ENCODE results near the gene PP2D1. TPM values are rescaled to one million over a fixed set of nuclear protein-coding genes. Genes with fewer than 3 reads are reported as not detected.
"Not testable (repeated sequence)": the region's sequence is repeated elsewhere in the genome, so short reads cannot be mapped to it uniquely, and the experiment has no call there.

PP2D1 gene
- total RNA-seq, 4 donors from 2014 or later, result not detected

DNA sequence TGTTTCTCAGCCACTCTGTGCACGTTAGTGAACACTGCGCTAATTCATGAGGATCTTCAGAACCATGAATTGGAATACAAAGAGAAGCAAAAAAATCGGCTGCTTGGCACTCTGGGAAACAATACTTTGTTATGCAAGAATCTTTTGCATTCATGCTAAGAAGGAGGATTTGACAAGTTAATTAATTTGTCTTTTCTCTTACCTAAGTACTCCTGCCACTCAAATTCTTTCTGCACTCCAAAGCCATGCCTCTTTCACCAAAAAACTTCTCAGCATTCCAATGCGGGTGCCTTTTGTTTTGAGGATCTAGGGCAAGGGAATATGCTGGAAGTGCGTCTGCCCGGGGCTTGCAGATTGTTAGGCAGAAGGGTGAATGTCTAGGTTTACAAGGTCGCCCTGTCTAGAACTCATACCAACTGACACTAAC, 16.9 kb upstream of the PP2D1 start:
- Histone ChIP-seq H3K27me3 (no peaks in the 10 kb centered on the region), H3K4me3 (no peak overlapping the region), H3K36me3 (no peaks in the 10 kb centered on the region), H3K9me3 (no peaks in the 10 kb centered on the region), H3K27ac (no peak overlapping the region), H3K4me1 (no peaks in the 10 kb centered on the region)
- WGBS, result 87% methylated on average over 7 of the region's 7 CpGs
- no peak for DNase-seq (ENCODE audit: low spot score in 2 of 2)
- TF ChIP-seq, protein P1, sequence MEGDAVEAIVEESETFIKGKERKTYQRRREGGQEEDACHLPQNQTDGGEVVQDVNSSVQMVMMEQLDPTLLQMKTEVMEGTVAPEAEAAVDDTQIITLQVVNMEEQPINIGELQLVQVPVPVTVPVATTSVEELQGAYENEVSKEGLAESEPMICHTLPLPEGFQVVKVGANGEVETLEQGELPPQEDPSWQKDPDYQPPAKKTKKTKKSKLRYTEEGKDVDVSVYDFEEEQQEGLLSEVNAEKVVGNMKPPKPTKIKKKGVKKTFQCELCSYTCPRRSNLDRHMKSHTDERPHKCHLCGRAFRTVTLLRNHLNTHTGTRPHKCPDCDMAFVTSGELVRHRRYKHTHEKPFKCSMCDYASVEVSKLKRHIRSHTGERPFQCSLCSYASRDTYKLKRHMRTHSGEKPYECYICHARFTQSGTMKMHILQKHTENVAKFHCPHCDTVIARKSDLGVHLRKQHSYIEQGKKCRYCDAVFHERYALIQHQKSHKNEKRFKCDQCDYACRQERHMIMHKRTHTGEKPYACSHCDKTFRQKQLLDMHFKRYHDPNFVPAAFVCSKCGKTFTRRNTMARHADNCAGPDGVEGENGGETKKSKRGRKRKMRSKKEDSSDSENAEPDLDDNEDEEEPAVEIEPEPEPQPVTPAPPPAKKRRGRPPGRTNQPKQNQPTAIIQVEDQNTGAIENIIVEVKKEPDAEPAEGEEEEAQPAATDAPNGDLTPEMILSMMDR (IDR thresholded peaks at IDR 0.05), result no peak
- no peak for TF ChIP-seq POLR2A (IDR thresholded peaks at IDR 0.05)
- no peak for TF ChIP-seq POLR2AphosphoS5 (IDR thresholded peaks at IDR 0.05)
- TF ChIP-seq EP300 (IDR thresholded peaks at IDR 0.05), result no peak

DNA sequence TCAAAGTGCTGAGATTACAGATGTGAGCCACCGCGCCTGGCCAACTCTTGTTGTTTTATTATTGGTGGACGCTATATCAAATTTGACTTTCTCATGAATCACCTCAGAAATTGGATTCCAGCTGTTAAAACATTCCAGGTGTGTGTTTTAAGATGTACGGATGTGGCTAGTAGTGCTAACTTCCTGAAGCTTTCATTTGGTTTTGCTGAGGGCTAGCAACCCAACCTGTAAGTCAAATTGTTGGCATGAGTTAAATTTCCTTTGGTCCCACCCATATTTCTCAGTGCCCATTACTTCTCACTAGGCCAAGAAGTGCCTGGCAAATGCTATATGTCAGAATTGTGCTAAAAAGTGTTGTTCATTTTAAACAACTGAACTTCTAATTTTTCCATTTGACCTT, 15.1 kb upstream of the PP2D1 start:
- no peak for DNase-seq (ENCODE audit: low spot score in 2 of 2)
- Histone ChIP-seq H3K4me3 (no peak overlapping the region), H3K27ac (no peak overlapping the region), H3K9me3 (no peaks in the 10 kb centered on the region), H3K36me3 (no peaks in the 10 kb centered on the region), H3K27me3 (no peaks in the 10 kb centered on the region), H3K4me1 (peaks cover 11% of the 10 kb centered on the region)
- 81% methylated on average over 4 of the region's 4 CpGs for WGBS
- TF ChIP-seq, protein P1 (IDR thresholded peaks at IDR 0.05), result no peak
- TF ChIP-seq POLR2A (IDR thresholded peaks at IDR 0.05) (no peak), EP300 (IDR thresholded peaks at IDR 0.05) (no peak), POLR2AphosphoS5 (IDR thresholded peaks at IDR 0.05) (no peak)

DNA sequence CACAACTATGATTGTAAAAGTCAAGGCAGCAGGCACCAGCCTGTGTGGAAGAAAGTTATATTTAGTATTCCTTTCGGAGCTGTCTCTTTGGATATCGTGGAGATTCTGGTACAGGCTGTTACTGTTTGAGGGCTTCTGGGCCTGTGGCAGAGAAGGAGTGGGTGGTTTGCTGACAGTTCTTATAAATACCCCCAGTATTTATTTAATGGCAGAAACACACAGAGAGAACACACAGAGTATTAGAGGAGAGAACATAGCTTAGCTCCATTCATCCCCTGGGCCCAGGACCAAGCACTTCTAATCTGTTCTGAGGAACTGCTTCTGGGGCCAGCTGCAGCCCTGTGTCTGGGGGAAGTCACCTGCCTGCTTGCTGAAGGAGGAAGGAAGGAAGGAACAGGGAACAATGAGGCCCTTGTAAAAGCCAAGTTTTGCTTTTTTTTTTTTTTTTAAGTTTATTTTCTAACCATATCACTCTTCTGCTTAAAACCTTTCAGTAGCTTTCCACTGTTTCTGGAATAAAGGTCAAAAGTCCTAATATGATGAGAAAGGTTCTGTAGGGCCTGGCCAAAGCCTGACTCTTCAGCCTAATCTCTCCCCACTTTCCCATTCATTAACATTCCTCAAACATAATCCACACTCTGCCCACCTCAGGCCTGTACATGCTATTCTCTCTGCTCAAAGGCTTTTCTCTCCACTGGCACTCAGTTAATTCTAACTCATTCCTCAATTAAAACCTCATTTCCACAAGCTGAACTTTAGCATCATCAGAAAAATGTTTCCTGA, 11.8 kb upstream of the PP2D1 start:
- Histone ChIP-seq H3K36me3 (no peaks in the 10 kb centered on the region), H3K4me3 (no peak overlapping the region), H3K27me3 (no peaks in the 10 kb centered on the region), H3K4me1 (peaks cover 11% of the 10 kb centered on the region), H3K9me3 (no peaks in the 10 kb centered on the region), H3K27ac (peak overlapping the region; percentile 24)
- 51% methylated on average over 2 of the region's 2 CpGs for WGBS
- TF ChIP-seq POLR2A (IDR thresholded peaks at IDR 0.05), result no peak
- TF ChIP-seq, protein P1 (IDR thresholded peaks at IDR 0.05), result no peak
- no peak for TF ChIP-seq EP300 (IDR thresholded peaks at IDR 0.05)
- no peak for TF ChIP-seq POLR2AphosphoS5 (IDR thresholded peaks at IDR 0.05)
- no peak for DNase-seq (ENCODE audit: low spot score in 2 of 2)

DNA sequence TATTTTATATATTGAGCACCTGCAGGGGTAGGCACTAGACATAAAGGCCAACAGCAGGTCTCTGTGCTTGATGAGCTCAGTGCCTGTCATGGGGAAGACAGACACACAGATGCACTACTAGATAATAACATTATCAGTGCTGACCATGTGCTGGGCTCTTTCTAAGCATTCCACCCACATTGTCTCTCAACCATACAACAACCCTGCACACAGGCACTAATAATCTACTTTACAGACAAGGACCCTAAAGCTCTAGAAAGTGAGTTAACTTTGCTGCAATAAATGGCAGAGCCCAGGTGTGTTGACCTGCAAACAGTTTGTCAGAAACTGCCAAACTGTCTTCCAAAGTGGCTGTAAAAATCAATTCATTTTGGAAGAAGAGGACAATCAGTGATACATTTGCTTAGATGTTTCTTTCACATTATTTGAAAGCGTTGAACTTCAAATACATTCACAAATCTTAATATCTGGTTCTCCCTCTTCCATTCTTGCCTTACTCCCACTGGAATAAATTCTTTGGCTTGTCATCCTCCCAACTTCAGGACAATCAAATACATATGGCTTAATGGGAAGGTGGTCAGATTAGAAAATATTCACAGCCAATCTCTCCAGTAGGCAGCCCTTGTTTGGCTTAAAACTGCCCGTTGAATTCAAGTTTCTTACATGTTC, 11.0 kb upstream of the PP2D1 start:
- Histone ChIP-seq H3K4me1 (peaks cover 11% of the 10 kb centered on the region), H3K4me3 (no peak overlapping the region), H3K27ac (peak overlapping the region; percentile 24), H3K27me3 (no peaks in the 10 kb centered on the region), H3K9me3 (no peaks in the 10 kb centered on the region), H3K36me3 (no peaks in the 10 kb centered on the region)
- DNase-seq (ENCODE audit: low spot score in 2 of 2), result no peak
- TF ChIP-seq POLR2AphosphoS5 (IDR thresholded peaks at IDR 0.05), result no peak
- TF ChIP-seq EP300 (IDR thresholded peaks at IDR 0.05), result no peak
- WGBS, result 60% methylated on average over 2 of the region's 2 CpGs

- not testable (repeated sequence) for H3K9me3 ChIP-seq; H3K27me3 ChIP-seq; H3K27ac ChIP-seq; H3K4me1 ChIP-seq; H3K36me3 ChIP-seq; DNase-seq (ENCODE audit: low spot score in 2 of 2); H3K4me3 ChIP-seq
- 90% methylated on average over 3 of the region's 3 CpGs for WGBS
Measured at GRCh38 chr3:20016076-20016475, 4.0 kb upstream of the PP2D1 start.

- DNase-seq (ENCODE audit: low spot score in 2 of 2), result no peak
- H3K27me3 ChIP-seq, result no peaks in the 10 kb centered on the region
- no peak overlapping the region for H3K27ac ChIP-seq
- H3K4me1 ChIP-seq, result no peaks in the 10 kb centered on the region
- H3K4me3 ChIP-seq, result no peak overlapping the region
- WGBS, result 97% methylated on average over 1 of the region's 1 CpG
- no peaks in the 10 kb centered on the region for H3K9me3 ChIP-seq
- no peaks in the 10 kb centered on the region for H3K36me3 ChIP-seq
- TF ChIP-seq POLR2A (IDR thresholded peaks at IDR 0.05) (no peak), POLR2AphosphoS5 (IDR thresholded peaks at IDR 0.05) (no peak), EP300 (IDR thresholded peaks at IDR 0.05) (no peak)
- TF ChIP-seq, protein P1 (IDR thresholded peaks at IDR 0.05), result no peak
Measured at GRCh38 chr3:20015525-20015924, 3.5 kb upstream of the PP2D1 start.
